Urinary bladder (tissue), 4 donors: ENCODE data around the gene WDFY4. TPM values are rescaled to one million over a fixed set of nuclear protein-coding genes. Genes with fewer than 3 reads are reported as not detected.

Experiments used
- DNase-seq: peaks from one replicate; pipeline ENCODE4 v3.0.0-alpha.2; 2015; ENCODE audit errors: extremely low spot score
- H3K27ac ChIP-seq: one replicate; pipeline ENCODE4 v1.5.1; 2013; ENCODE audit warnings: low read depth, mild to moderate bottlenecking, moderate library complexity
- H3K36me3 ChIP-seq: one replicate; pipeline ENCODE4 v1.6.1; 2013; ENCODE audit warnings: mild to moderate bottlenecking, moderate library complexity; ENCODE audit not compliant: insufficient read depth
- H3K4me1 ChIP-seq: one replicate; pipeline ENCODE4 v1.6.1; 2013; ENCODE audit warnings: mild to moderate bottlenecking, moderate library complexity; ENCODE audit not compliant: insufficient read depth
- H3K4me3 ChIP-seq: one replicate; pipeline ENCODE4 v1.5.1; 2013; ENCODE audit warnings: low read depth, low read length
- WGBS: extraction: QIAGEN DNeasy Blood & Tissue Kit; methylation state at CpG from one replicate; pipeline ENCODE4 v1.1.7; 2013; 5-methylcytosine and 5-hydroxymethylcytosine counted together
- polyA plus RNA-seq: library from polyadenylated mRNA; stranded (reverse); fragments of 200-250 nt; gene quantifications from one replicate; pipeline ENCODE4 v1.2.3, GENCODE V29; 2013
- total RNA-seq: library from RNA; depleted of rRNA; stranded (reverse); fragments of >200 nt; gene quantifications from one replicate; pipeline ENCODE4 v1.2.3, GENCODE V29; 2014
- donor health status: healthy with polysubstance abuse.
- donor health status: healthy.

Gene WDFY4
- total and polyA plus RNA-seq, 2 donors = 2.0 to 4.9 TPM

DNA sequence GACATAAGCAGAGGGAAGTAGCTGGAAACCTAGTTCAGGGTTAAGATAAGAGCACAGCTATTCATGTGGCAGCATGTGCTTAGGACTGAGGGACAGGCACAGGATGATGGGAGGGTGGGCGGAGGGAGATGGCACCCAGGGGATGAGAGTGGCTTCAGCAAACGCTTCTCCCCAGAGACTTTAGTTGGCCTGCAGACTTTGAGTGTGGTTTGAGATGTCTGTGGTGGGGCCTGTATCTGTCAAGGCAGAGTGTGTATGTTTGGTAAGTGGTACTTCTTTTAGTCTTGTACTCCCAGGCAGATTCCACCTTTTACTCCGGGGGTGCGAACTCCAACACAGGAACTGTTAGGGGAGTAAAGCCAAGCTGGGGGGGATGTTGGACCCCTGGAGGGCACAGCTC is 88.9 kb downstream of the WDFY4 start:
- 83% methylated on average over 4 of the region's 4 CpGs for WGBS
- no peak for DNase-seq

DNA sequence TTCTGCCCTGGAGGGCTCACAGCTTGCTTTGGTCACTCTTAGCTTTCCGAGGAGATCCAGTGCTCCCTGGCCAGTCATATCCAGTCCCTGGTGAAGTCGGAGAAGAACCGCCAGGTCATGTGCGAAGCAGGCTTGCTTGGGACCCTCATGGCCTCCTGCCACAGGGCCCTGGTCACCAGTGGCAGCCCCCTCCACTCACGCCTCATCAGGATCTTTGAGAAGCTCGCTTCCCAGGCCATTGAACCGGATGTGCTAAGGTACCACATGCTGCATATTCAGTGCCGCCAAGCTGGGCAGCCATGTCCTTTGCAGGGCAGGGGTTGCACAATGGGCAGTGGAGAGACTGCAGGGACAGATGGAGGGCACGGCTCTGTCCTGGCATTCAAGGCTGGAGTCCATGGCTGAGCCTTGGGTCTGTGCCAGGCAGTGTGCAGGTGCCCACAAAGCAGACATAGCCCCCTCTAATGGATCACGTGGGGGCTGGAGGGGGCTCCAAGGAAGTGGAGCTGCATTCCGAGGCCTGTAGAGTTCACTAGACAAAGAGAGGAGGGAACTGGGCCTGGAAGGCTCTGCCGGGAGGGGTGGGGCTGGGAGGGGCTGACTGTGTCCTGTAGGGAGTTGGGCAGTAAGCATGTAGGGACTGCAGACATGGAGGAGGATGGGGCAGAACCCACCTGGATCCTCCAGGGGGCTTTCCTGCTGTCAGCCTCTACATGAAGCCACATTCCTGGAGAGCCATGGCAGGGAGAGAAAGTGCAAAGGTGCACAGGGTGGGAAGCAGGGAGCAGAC is 89.9 kb downstream of the WDFY4 start:
- WGBS = 87% methylated on average over 12 of the region's 12 CpGs
- Histone ChIP-seq H3K36me3 (no peaks in the 10 kb centered on the region), H3K27ac (no peak overlapping the region), H3K4me1 (no peaks in the 10 kb centered on the region), H3K4me3 (no peak overlapping the region)
- no peak for DNase-seq

More for the DNA sequence above, 88.9 kb downstream of the WDFY4 start:
- Histone ChIP-seq H3K36me3 (no peaks in the 10 kb centered on the region), H3K4me3 (no peak overlapping the region), H3K27ac (no peak overlapping the region), H3K4me1 (no peaks in the 10 kb centered on the region)

DNA sequence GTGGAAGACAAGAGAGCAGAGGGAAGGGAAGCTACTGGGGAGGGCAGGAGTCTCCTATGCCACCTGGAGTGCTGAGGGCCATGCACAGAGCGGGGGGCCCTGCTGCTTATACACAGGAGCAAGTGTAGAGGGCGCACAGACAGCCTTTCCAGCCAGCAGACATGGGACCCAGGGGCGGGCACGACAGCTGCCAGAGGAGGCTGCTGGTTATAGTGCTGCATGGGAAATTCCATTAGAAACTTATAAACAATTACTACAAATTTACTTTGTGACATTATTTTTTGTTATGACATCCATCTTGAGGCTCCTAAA is 90.5 kb downstream of the WDFY4 start:
- no peaks in the 10 kb centered on the region for H3K4me1 ChIP-seq
- H3K27ac ChIP-seq = no peak overlapping the region
- H3K4me3 ChIP-seq = no peak overlapping the region
- no peaks in the 10 kb centered on the region for H3K36me3 ChIP-seq
- DNase-seq = no peak
- 82% methylated on average over 4 of the region's 4 CpGs for WGBS

DNA sequence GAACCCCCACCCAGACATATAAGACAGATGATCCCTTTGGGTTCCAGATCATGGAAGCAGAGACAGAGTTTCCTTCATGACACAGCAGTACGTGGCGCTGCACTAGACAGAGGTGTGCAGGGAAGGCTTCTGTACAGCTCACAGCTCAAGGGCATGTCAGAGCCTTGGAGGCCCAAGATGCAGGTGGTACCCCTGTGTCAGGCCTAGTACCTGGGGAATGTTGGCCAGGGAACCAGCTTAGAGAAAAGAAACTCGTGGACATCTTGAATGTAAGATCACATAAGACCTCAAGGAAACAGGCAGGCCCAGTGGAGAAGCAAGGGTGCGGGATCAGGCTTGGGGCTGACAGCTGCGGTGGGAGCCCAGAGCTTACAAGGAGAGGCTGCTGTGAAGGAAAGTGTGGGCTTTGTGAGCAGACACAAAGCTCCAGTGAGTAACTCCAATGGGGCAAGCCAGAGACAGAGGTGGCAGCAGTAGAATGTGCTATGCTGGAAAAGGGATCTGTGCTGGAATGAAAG is 91.4 kb downstream of the WDFY4 start:
- DNase-seq = no peak
- no peaks in the 10 kb centered on the region for H3K4me1 ChIP-seq
- H3K4me3 ChIP-seq = no peak overlapping the region
- no peaks in the 10 kb centered on the region for H3K36me3 ChIP-seq
- H3K27ac ChIP-seq = no peak overlapping the region
- 89% methylated on average over 5 of the region's 5 CpGs for WGBS

DNA sequence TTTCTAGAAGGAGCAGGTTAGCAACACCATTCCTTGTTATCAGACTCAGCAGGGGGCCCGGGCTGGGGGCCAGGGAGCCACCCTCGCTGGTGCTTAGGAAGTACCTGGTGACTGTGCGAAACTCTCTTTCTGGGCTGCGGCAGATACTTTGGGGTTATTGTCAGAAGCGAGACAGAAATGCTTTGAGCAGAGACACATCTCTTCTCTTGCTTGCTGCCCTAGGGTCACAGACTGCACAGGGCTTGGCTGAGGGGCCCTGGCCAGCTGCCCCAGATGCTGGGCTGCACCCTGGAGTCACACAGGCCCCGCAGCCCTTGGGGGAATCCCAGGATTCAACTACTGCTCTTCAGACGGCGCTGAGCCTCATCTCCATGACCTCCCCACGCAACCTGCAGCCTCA is 91.9 kb downstream of the WDFY4 start:
- no peak for DNase-seq
- H3K36me3 ChIP-seq = no peaks in the 10 kb centered on the region
- no peak overlapping the region for H3K27ac ChIP-seq
- no peaks in the 10 kb centered on the region for H3K4me1 ChIP-seq
- WGBS = 72% methylated on average over 9 of the region's 9 CpGs
- H3K4me3 ChIP-seq = no peak overlapping the region

DNA sequence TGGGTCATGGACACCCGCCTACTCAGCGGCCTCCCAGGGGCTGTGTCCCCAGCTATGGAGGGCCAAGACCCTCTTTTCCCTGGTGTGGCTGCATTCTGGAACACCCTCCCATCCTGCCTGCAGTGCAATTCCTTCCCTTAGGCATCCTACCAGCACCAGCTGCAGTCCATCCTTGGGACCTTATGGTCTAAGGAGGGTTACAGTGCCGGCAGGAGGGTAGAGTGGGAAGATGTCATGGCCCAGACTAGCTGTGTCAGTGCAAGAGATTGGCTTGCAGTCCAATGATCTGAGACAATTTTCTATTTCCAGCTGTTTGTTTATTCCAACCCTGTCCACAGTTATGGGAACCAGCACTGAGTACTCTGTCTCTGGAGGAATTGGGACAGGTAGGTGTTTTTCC is 92.4 kb downstream of the WDFY4 start:
- 85% methylated on average over 3 of the region's 3 CpGs for WGBS
- DNase-seq = no peak
- H3K4me3 ChIP-seq = no peak overlapping the region

DNA sequence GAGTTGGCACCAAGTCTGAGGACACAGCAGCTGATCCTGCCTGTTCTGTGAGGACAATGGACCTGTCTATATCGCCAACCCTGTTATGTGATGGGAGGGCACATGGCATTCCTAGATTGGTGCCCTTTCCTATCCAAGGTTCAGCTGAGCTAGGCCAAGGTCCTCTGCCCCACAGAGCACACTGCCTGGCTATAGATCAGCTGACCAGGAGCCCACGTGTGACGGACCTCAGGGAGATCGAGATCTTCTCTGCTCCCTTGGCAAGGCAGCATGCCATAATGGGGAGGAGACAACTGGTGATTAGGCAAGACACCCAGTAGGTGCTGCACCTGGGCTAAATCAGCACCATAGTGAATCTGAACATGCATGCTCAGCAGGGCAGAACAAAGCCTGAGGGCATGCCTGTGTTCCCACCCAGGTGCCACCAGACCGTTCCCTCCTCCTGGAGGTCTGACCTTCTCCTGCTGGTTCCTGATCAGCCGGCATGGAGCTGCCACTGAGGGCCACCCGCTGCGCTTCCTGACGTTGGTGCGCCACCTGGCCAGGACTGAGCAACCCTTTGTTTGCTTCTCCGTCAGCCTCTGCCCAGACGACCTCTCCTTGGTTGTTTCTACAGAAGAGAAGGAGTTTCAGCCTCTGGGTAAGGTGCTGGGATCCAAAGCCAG is 93.7 kb downstream of the WDFY4 start:
- Histone ChIP-seq H3K36me3 (no peaks in the 10 kb centered on the region), H3K4me3 (no peak overlapping the region), H3K27ac (no peak overlapping the region), H3K4me1 (no peaks in the 10 kb centered on the region)
- no peak for DNase-seq
- 90% methylated on average over 12 of the region's 12 CpGs for WGBS

More for the DNA sequence above, 92.4 kb downstream of the WDFY4 start:
- no peaks in the 10 kb centered on the region for H3K36me3 ChIP-seq
- H3K4me1 ChIP-seq = no peaks in the 10 kb centered on the region
- H3K27ac ChIP-seq = no peak overlapping the region

DNA sequence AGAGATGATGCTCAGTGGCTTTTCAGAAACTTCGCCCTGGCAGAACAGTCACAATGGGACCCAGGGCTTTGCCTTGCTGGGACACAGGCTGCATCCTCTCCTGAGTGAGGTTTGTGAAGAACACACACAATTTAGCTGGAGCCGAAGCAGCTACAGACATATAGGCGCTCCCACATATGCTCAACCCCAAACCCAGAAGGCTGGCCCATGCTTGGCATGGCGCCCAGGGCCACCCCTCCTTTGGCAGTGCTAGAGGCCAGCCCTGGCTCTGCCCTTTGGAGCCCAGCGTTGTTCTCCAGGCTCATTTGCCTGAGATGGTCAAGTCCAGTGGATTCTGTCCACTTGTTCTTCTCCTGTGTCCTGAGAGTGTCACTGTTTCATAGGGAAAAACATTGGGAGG is 94.4 kb downstream of the WDFY4 start:
- 83% methylated on average over 5 of the region's 5 CpGs for WGBS
- no peak for DNase-seq

DNA sequence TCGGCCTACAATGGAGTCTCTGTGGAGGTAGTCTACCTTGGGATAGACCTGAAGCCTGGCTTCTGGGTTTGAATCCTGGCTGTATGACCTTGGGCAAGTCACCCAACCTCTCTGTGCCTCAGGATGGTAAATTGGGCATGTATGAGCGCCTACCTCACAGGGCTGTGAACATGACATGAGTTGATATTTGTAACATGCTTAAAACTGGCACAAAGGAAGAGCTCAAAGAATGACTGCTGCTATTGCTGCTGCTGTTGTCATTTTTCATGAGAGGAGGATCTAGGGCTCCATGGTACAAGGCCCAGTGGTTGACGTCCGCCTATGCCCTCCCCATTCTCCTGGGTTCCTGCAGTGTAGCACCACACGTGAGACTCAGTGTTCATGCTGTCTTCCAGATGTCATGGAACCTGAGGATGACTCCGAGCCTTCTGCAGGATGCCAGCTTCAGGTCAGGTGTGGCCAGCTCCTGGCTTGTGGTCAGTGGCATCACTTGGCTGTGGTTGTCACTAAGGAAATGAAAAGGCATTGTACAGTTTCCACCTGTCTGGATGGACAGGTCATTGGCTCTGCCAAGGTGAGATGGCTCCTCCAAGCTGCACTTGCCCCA is 95.0 kb downstream of the WDFY4 start:
- no peak for DNase-seq
- 91% methylated on average over 6 of the region's 6 CpGs for WGBS
- no peaks in the 10 kb centered on the region for H3K4me1 ChIP-seq
- no peak overlapping the region for H3K4me3 ChIP-seq
- H3K36me3 ChIP-seq = no peaks in the 10 kb centered on the region
- no peak overlapping the region for H3K27ac ChIP-seq

More for the DNA sequence above, 94.4 kb downstream of the WDFY4 start:
- no peak overlapping the region for H3K27ac ChIP-seq
- no peaks in the 10 kb centered on the region for H3K4me1 ChIP-seq
- no peak overlapping the region for H3K4me3 ChIP-seq
- H3K36me3 ChIP-seq = no peaks in the 10 kb centered on the region

DNA sequence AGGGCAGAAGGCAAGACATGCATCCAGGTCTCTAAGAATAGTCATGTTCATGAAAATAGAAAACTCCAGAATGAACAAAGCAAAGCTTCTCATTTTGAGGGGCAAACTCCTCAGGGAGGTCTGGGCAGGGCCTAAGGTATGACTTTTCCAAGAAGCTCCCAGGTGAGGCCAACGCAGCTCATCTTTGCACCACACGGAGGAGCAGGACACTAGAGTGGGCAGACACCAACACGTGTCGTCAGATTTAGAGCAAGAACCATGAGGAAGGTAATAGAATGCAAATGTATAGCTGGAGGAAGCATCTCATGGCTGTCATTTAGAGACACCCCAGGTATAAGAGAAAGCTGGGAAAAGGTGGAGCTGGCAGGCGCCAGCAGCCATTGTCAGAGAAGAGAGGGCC is 95.7 kb downstream of the WDFY4 start:
- no peak for DNase-seq
- Histone ChIP-seq H3K27ac (no peak overlapping the region), H3K36me3 (no peaks in the 10 kb centered on the region), H3K4me3 (no peak overlapping the region), H3K4me1 (no peaks in the 10 kb centered on the region)
- 94% methylated on average over 5 of the region's 5 CpGs for WGBS

DNA sequence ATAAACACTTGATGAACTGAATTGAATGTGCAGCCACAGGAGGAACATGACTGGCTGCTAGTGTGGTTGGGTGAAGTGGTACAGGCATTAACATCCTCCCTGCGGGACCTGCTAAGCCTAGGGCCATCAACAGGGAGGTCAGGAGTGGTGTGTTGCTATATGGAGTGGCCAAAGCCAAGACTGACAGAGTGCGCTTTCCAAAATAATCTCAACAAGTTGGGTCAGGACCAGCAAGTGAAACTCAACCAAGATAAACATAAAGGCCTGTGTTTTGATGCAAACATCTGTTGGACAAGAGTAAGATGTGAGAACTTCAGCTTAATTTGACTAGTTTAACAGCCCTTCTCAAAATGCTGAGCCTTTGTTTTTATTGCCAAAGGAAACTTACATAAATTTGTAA is 97.7 kb downstream of the WDFY4 start:
- Histone ChIP-seq H3K4me3 (no peak overlapping the region), H3K4me1 (no peaks in the 10 kb centered on the region), H3K27ac (no peak overlapping the region), H3K36me3 (no peaks in the 10 kb centered on the region)
- 41% methylated on average over 2 of the region's 2 CpGs for WGBS
- no peak for DNase-seq

DNA sequence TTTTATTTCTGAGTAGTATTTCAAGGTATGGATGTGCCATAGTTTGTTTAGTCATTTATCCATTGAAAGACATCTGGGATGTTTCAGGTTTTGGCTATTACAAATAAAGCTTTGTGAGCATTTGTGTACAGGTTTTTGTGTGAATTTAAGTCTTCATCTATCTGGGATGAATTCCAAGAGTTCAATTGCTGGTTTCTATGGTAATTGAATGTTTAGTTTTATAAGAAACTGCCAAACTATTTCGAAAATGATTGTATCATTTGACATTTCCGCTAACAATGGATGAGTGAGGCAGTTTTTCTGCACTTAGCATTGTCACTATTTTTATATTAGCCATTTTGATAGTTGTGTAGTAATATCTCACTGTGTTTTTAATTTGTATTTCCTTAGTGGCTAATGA is 99.4 kb downstream of the WDFY4 start:
- no peaks in the 10 kb centered on the region for H3K4me1 ChIP-seq
- no peaks in the 10 kb centered on the region for H3K36me3 ChIP-seq
- H3K4me3 ChIP-seq = no peak overlapping the region
- H3K27ac ChIP-seq = no peak overlapping the region
- 65% methylated on average over 2 of the region's 2 CpGs for WGBS
- DNase-seq = no peak

DNA sequence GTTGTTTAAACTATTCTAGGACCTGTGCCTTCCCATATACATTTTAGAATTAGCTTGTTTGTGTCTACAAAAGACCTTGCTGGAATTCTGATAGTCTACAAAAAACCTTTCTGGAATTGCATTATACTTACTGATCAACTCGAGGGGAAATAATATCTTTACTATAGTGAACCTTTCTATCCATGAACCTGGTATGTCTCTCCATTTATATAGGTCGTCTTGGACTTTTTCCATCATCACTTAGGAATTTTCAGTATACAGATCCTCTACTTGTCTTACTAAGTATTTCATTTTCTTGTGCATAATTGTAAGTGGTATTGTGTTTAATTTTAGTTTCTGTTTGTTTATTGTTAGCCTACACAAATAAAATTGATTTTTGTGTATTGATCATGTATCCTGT is 101.1 kb downstream of the WDFY4 start:
- H3K4me3 ChIP-seq = no peak overlapping the region
- 74% methylated on average over 2 of the region's 2 CpGs for WGBS
- no peaks in the 10 kb centered on the region for H3K36me3 ChIP-seq
- no peak overlapping the region for H3K27ac ChIP-seq
- H3K4me1 ChIP-seq = no peaks in the 10 kb centered on the region
- no peak for DNase-seq
